Gastroesophageal sphincter (tissue), 4 donors: Measurements from ENCODE around the gene PARD3. TPM values are rescaled to one million over a fixed set of nuclear protein-coding genes. Genes with fewer than 3 reads are reported as not detected.

Experiments
- ATAC-seq: fragments of 150-250 bp; one replicate; pipeline ENCODE4 v1.9.1; 2016; ENCODE audit warnings: mild to moderate bottlenecking, moderate library complexity
- H3K27ac ChIP-seq, 4 donors: fragments of 200-600 bp; sonication (generic) in 3 of 4; 1 replicate in 3 of 4; 2 replicates in 1 of 4; pipeline ENCODE4 v1.5.1; 2016 to 2019
- H3K27me3 ChIP-seq: fragments of 200-600 bp; sonication (generic); one replicate; pipeline ENCODE4 v1.5.1; 2019
- H3K36me3 ChIP-seq, 2 donors: fragments of 200-600 bp; sonication (generic); one replicate each; pipeline ENCODE4 v1.5.1; 2019; ENCODE audit warnings: control low read depth in 1 of 2
- H3K4me1 ChIP-seq, 3 donors: fragments of 200-600 bp; sonication (generic); 1 replicate in 2 of 3; 2 replicates in 1 of 3; pipeline ENCODE4 v1.5.1; 2016 to 2019; ENCODE audit warnings: control low read depth in 2 of 3
- H3K4me3 ChIP-seq, 2 donors: fragments of 200-600 bp; sonication (generic); one replicate each; pipeline ENCODE4 v1.5.1; 2019; ENCODE audit warnings: mild to moderate bottlenecking in 1 of 2, moderate library complexity in 1 of 2
- H3K9me3 ChIP-seq, 3 donors: fragments of 200-600 bp; sonication (generic); one replicate each; pipeline ENCODE4 v1.5.1; 2017 to 2019; ENCODE audit warnings: control low read depth in 2 of 3
- CTCF ChIP-seq, 4 experiments: fragments of 200-600 bp in 2 of 4; fragments of 450-650 bp in 2 of 4; sonication (generic) in 1 of 4; IDR thresholded peaks; one replicate each; pipeline ENCODE4 v1.5.1; 2017 to 2019; ENCODE audit warnings: antibody characterized with exemption in 4 of 4, mild to moderate bottlenecking in 2 of 4, moderate library complexity in 2 of 4
- EP300 ChIP-seq: sonication (generic); formaldehyde crosslinking; IDR thresholded peaks from one replicate; pipeline ENCODE4 v1.6.1; 2017; ENCODE audit warnings: antibody characterized with exemption, mild to moderate bottlenecking
- POLR2A ChIP-seq, 2 donors: fragments of 450-650 bp; IDR thresholded peaks; one replicate each; pipeline ENCODE4 v1.6.1; 2017; ENCODE audit warnings: antibody characterized with exemption in 2 of 2, mild to moderate bottlenecking in 2 of 2, moderate library complexity in 1 of 2
- POLR2AphosphoS5 ChIP-seq: sonication (generic); formaldehyde crosslinking; IDR thresholded peaks from one replicate; pipeline ENCODE4 v1.6.1; 2017; ENCODE audit warnings: antibody characterized with exemption
- WGBS, 2 donors: methylation state at CpG; one replicate each; pipeline ENCODE4 v1.1.5; 2018; ENCODE audit warnings: low coverage in 1 of 2; 5-methylcytosine and 5-hydroxymethylcytosine counted together
- total RNA-seq, 4 donors: library from RNA; depleted of rRNA; stranded (reverse); fragments of >200 nt; gene quantifications; one replicate each; pipeline ENCODE4 v1.1.0, GENCODE V29; 2016

The PARD3 gene
- total RNA-seq, 4 donors from 2014 or later: 101 to 127 (median 115) TPM

- WGBS, 2 donors: 86 to 88% methylated on average over 3 of the region's 3 CpGs
- no peaks in the 10 kb centered on the region for H3K36me3 ChIP-seq
- TF ChIP-seq POLR2AphosphoS5: no peak
- TF ChIP-seq EP300: no peak
- no peak for TF ChIP-seq CTCF (IDR thresholded peaks at IDR 0.05)
- TF ChIP-seq POLR2A (IDR thresholded peaks at IDR 0.05): no peak
Measured at GRCh38 chr10:34150103-34150502, 665.0 kb downstream of the PARD3 start.

GRCh38 chr10:34148305-34148657 is 666.8 kb downstream of the PARD3 start:
- H3K9me3 ChIP-seq: no peaks in the 10 kb centered on the region
- no peak for ATAC-seq
- H3K36me3 ChIP-seq: no peaks in the 10 kb centered on the region
- no peak overlapping the region for H3K4me3 ChIP-seq
- TF ChIP-seq EP300: no peak
- no peak for TF ChIP-seq CTCF (IDR thresholded peaks at IDR 0.05)
- TF ChIP-seq POLR2AphosphoS5: no peak
- WGBS, 2 donors: 78 to 80% methylated on average over 3 of the region's 3 CpGs
- H3K27ac ChIP-seq: no peak overlapping the region
- H3K4me1 ChIP-seq: no peaks in the 10 kb centered on the region
- no peaks in the 10 kb centered on the region for H3K27me3 ChIP-seq

More at GRCh38 chr10:34150103-34150502, 665.0 kb downstream of the PARD3 start:
- Histone ChIP-seq H3K9me3 (no peaks in the 10 kb centered on the region), H3K4me3 (no peak overlapping the region), H3K27ac (no peak overlapping the region), H3K4me1 (no peaks in the 10 kb centered on the region), H3K27me3 (no peaks in the 10 kb centered on the region)
- ATAC-seq: no peak

GRCh38 chr10:34147641-34148304 is 667.3 kb downstream of the PARD3 start:
- Histone ChIP-seq H3K36me3 (no peaks in the 10 kb centered on the region), H3K27me3 (no peaks in the 10 kb centered on the region), H3K9me3 (no peaks in the 10 kb centered on the region), H3K4me3 (no peak overlapping the region), H3K4me1 (no peaks in the 10 kb centered on the region), H3K27ac (no peak overlapping the region)
- ATAC-seq: no peak
- no peak for TF ChIP-seq POLR2AphosphoS5
- no peak for TF ChIP-seq POLR2A (IDR thresholded peaks at IDR 0.05)
- TF ChIP-seq EP300: no peak
- no peak for TF ChIP-seq CTCF (IDR thresholded peaks at IDR 0.05)
- WGBS, 2 donors: 54 to 86% methylated on average over 4 of the region's 4 CpGs

- H3K27ac ChIP-seq: no peak overlapping the region
- no peaks in the 10 kb centered on the region for H3K27me3 ChIP-seq
- 68 to 71% methylated on average over 3 of the region's 3 CpGs for WGBS, 2 donors
- H3K36me3 ChIP-seq: no peaks in the 10 kb centered on the region
- no peaks in the 10 kb centered on the region for H3K4me1 ChIP-seq
- no peak overlapping the region for H3K4me3 ChIP-seq
- ATAC-seq: no peak
- TF ChIP-seq POLR2A (IDR thresholded peaks at IDR 0.05) (no peak), POLR2AphosphoS5 (no peak), EP300 (no peak), CTCF (IDR thresholded peaks at IDR 0.05) (no peak)
- no peaks in the 10 kb centered on the region for H3K9me3 ChIP-seq
Measured at GRCh38 chr10:34145715-34146114, 669.4 kb downstream of the PARD3 start.

GRCh38 chr10:34143466-34143865 is 671.6 kb downstream of the PARD3 start:
- 82 to 89% methylated on average over 2 of the region's 2 CpGs for WGBS, 2 donors
- Histone ChIP-seq H3K4me1 (no peaks in the 10 kb centered on the region), H3K27ac (no peak overlapping the region), H3K9me3 (no peaks in the 10 kb centered on the region), H3K27me3 (no peaks in the 10 kb centered on the region), H3K4me3 (no peak overlapping the region), H3K36me3 (no peaks in the 10 kb centered on the region)
- TF ChIP-seq POLR2AphosphoS5: no peak
- TF ChIP-seq CTCF (IDR thresholded peaks at IDR 0.05): no peak
- TF ChIP-seq EP300: no peak
- no peak for TF ChIP-seq POLR2A (IDR thresholded peaks at IDR 0.05)
- no peak for ATAC-seq
